Spleen (tissue), 7 donors: Measurements from ENCODE around the gene USH2A.

Experiments
- CTCF ChIP-seq, 11 experiments: fragments of 200-600 bp in 7 of 11; fragments of 450-650 bp in 4 of 11; sonication (generic) in 4 of 11; IDR thresholded peaks in 8 of 11; conservative IDR thresholded peaks in 3 of 11; 1 replicate in 7 of 11; 2 replicates in 4 of 11; pipeline versions ENCODE4 v1.4.0 to v1.8.0; 2016 to 2021; ENCODE audit warnings: antibody characterized with exemption in 11 of 11, inconsistent platforms in 4 of 11, mild to moderate bottlenecking in 1 of 11
- POLR2A ChIP-seq, 3 donors: fragments of 450-650 bp; IDR thresholded peaks; one replicate each; pipeline ENCODE4 v1.5.1; 2017; ENCODE audit warnings: antibody characterized with exemption in 3 of 3, mild to moderate bottlenecking in 1 of 3
- POLR2AphosphoS5 ChIP-seq, 3 donors: sonication (generic); formaldehyde crosslinking; IDR thresholded peaks; one replicate each; pipeline ENCODE4 v1.5.1; 2017; ENCODE audit warnings: antibody characterized with exemption in 3 of 3
- donor health status: DM: no; HTN: no; CAD: no; lungs with moderate emphysema.
- donor health status: DM: no; HTN: no; CAD: no.
- donor health status: DM: no; HTN: no; CAD: no.

GRCh38 chr1:215865060-215865459, 558.2 kb downstream of the USH2A start:
- no peak for TF ChIP-seq CTCF (IDR thresholded peaks at IDR 0.05 in 8 of 11, conservative IDR thresholded peaks at IDR 0.05 in 3 of 11)
- TF ChIP-seq POLR2AphosphoS5 (IDR thresholded peaks at IDR 0.05) = no peak
- TF ChIP-seq POLR2A (IDR thresholded peaks at IDR 0.05) = no peak
